Thyroid gland (tissue), 4 donors: Measurements from ENCODE around the gene COL24A1.

Experiments used
- POLR2A ChIP-seq, 2 donors: fragments of 450-650 bp; IDR thresholded peaks; one replicate each; pipeline ENCODE4 v1.6.1; 2017; ENCODE audit warnings: antibody characterized with exemption in 2 of 2, mild to moderate bottlenecking in 2 of 2, moderate library complexity in 1 of 2
- TF ChIP-seq, protein P1 (sequence below), 6 experiments: fragments of 200-600 bp in 3 of 6; fragments of 450-650 bp in 3 of 6; sonication (generic) in 3 of 6; IDR thresholded peaks; one replicate each; pipeline ENCODE4 v1.5.1; 2016 to 2019; ENCODE audit warnings: antibody characterized with exemption in 6 of 6, mild to moderate bottlenecking in 2 of 6, inconsistent platforms in 1 of 6, moderate library complexity in 1 of 6

DNA sequence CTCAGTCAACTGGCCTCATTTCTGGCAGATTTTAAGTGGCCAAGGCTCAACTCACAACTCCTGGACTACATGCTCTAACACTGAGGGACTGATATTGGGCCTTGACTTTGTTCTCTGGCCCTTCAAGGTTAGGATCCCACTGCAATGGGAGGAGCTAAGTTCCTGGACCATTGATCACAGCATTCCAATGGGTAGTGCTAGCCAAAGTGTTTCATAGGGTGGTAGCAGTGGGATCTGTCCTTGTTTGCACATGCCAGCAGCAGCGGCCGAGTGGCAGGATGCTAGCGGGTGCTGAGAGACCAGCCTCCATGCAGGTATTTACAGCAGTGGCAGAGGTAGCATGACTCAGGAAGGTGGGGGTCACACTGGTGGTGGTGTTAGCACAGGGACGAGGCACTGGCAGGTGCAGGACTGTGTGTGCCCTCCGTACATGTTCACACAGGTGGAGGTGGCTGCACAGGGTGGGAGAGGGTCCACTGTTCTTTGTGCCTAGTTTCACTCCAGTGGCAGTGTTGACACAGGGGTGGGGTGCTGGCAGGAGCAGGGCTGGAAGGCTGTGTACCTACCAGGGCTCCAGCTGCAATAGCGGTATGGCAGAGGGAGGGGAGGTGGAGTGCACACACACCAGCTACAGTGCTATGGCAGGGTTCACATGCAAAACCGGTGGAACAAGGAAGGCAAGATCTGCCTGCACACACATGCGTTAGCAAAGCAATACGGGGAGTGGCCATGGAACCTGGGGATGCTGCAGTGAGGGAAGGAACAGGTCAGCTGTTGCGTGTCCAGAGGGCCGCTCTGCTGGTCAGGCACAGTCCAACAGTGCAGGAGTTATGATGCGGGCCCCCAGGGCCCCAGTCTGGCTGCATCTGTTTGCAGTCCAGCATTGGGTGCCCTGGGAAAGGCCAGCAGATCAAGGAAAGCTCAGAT, 51.7 kb downstream of the COL24A1 start:
- TF ChIP-seq, protein P1, sequence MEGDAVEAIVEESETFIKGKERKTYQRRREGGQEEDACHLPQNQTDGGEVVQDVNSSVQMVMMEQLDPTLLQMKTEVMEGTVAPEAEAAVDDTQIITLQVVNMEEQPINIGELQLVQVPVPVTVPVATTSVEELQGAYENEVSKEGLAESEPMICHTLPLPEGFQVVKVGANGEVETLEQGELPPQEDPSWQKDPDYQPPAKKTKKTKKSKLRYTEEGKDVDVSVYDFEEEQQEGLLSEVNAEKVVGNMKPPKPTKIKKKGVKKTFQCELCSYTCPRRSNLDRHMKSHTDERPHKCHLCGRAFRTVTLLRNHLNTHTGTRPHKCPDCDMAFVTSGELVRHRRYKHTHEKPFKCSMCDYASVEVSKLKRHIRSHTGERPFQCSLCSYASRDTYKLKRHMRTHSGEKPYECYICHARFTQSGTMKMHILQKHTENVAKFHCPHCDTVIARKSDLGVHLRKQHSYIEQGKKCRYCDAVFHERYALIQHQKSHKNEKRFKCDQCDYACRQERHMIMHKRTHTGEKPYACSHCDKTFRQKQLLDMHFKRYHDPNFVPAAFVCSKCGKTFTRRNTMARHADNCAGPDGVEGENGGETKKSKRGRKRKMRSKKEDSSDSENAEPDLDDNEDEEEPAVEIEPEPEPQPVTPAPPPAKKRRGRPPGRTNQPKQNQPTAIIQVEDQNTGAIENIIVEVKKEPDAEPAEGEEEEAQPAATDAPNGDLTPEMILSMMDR (IDR thresholded peaks at IDR 0.05), result no peak
- no peak for TF ChIP-seq POLR2A (IDR thresholded peaks at IDR 0.05)
